H1 (cell line): ENCODE results near the gene MECR. TPM values are rescaled to one million over a fixed set of nuclear protein-coding genes. Genes with fewer than 3 reads are reported as not detected.
A peak's percentile ranks its signal among the peaks of the same experiment; 100 is the strongest.

Source experiments
- CTCF ChIA-PET: fragments of 300-600 bp; sonication (Branson Sonifier 250); formaldehyde crosslinking; loops from one replicate; lab custom pipeline; 2021; ENCODE audit not compliant: partially characterized antibody; lab: Charles Lee
- POLR2A ChIA-PET: fragments of 300-600 bp; sonication (Branson Sonifier 250); formaldehyde crosslinking; loops from one replicate; lab custom pipeline; 2021; ENCODE audit warnings: inconsistent platforms; ENCODE audit not compliant: partially characterized antibody; lab: Charles Lee
- DNase-seq, 2 experiments: peaks; one replicate each; pipeline versions ENCODE4 v3.0.0 to v3.0.0-alpha.2; 2010 to 2022; ENCODE audit warnings: low spot score in 2 of 2, low read depth in 1 of 2, mixed read lengths in 1 of 2
- FAIRE-seq: peaks from 2 replicates; lab custom pipeline; 2011; peaks lifted over from hg19 to GRCh38; lab: Jason Lieb, UNC
- H2AFZ ChIP-seq: 2 replicates; pipeline ENCODE4 v1.8.1; 2012; ENCODE audit warnings: low read length, inconsistent platforms
- H2AK5ac ChIP-seq: 2 replicates; pipeline ENCODE4 v1.6.1; 2013; ENCODE audit warnings: low read depth, low read length
- H2BK120ac ChIP-seq: replicated peaks from 2 replicates; pipeline ENCODE3; 2013; ENCODE audit warnings: low read depth, low read length, inconsistent platforms
- H2BK12ac ChIP-seq: 2 replicates; pipeline ENCODE4 v1.6.1; 2013; ENCODE audit warnings: low read depth, low read length
- H2BK15ac ChIP-seq: 2 replicates; pipeline ENCODE4 v1.6.1; 2013; ENCODE audit warnings: low read length
- H2BK20ac ChIP-seq: 2 replicates; pipeline ENCODE4 v1.6.1; 2013; ENCODE audit warnings: low read length
- H2BK5ac ChIP-seq: 2 replicates; pipeline ENCODE4 v1.6.1; 2013; ENCODE audit warnings: low read depth, low read length
- H3K14ac ChIP-seq: 2 replicates; pipeline ENCODE4 v1.6.1; 2013; ENCODE audit warnings: inconsistent platforms; ENCODE audit not compliant: insufficient read length
- H3K18ac ChIP-seq: 2 replicates; pipeline ENCODE4 v1.6.1; 2013; ENCODE audit warnings: low read length; ENCODE audit errors: extremely low read depth
- H3K23ac ChIP-seq: 2 replicates; pipeline ENCODE4 v1.6.1; 2013; ENCODE audit warnings: inconsistent platforms; ENCODE audit not compliant: insufficient read length
- H3K23me2 ChIP-seq: 2 replicates; pipeline ENCODE4 v1.6.1; 2013; ENCODE audit warnings: low read depth, low read length
- H3K27ac ChIP-seq: 2 replicates; pipeline ENCODE4 v1.6.1; 2011; ENCODE audit warnings: low read depth, low read length, inconsistent platforms
- H3K27me3 ChIP-seq, 4 experiments: replicated peaks in 1 of 4; 1 replicate in 1 of 4; 2 replicates in 3 of 4; pipeline versions ENCODE4 v1.6.1 to v1.8.1; 2011 to 2013; ENCODE audit warnings: low read length in 3 of 4, mild to moderate bottlenecking in 3 of 4, inconsistent platforms in 2 of 4, mixed read lengths in 2 of 4, moderate library complexity in 1 of 4; ENCODE audit not compliant: control insufficient read depth in 3 of 4, insufficient read depth in 3 of 4; ENCODE audit errors: extremely low read depth in 1 of 4
- H3K36me3 ChIP-seq, 4 experiments: 2 replicates each; pipeline versions ENCODE4 v1.6.1 to v1.8.1; 2011 to 2013; ENCODE audit warnings: mild to moderate bottlenecking in 4 of 4, low read length in 3 of 4, moderate library complexity in 2 of 4, control low read depth in 1 of 4, inconsistent platforms in 1 of 4; ENCODE audit not compliant: insufficient read depth in 4 of 4, control insufficient read depth in 2 of 4
- H3K4ac ChIP-seq: replicated peaks from 2 replicates; pipeline ENCODE3; 2013; ENCODE audit warnings: low read length, low read depth, mixed read lengths, inconsistent platforms; ENCODE audit not compliant: insufficient read length
- H3K4me1 ChIP-seq, 4 experiments: replicated peaks in 1 of 4; 1 replicate in 1 of 4; 2 replicates in 3 of 4; pipeline versions ENCODE4 v1.6.1 to v1.8.1; 2011 to 2013; ENCODE audit warnings: low read length in 3 of 4, inconsistent platforms in 2 of 4, mixed read lengths in 1 of 4; ENCODE audit not compliant: insufficient read depth in 4 of 4, control insufficient read depth in 3 of 4
- H3K4me2 ChIP-seq, 2 experiments: 2 replicates each; pipeline versions ENCODE4 v1.6.1 to v1.8.1; 2011 to 2013; ENCODE audit warnings: low read depth in 2 of 2, low read length in 2 of 2, control low read depth in 1 of 2, inconsistent platforms in 1 of 2, mild to moderate bottlenecking in 1 of 2; ENCODE audit not compliant: insufficient read depth in 1 of 2
- H3K4me3 ChIP-seq, 4 experiments: fragments of 200-600, 300-600 bp in 1 of 4; sonication (generic), shearing (Covaris generic), sonication (Bioruptor Twin) in 1 of 4; 2 replicates each; pipeline versions ENCODE4 v1.5.1 to v1.8.1; 2011 to 2016; ENCODE audit warnings: low read length in 4 of 4, low read depth in 3 of 4, control low read depth in 2 of 4, inconsistent platforms in 2 of 4, mild to moderate bottlenecking in 2 of 4, mixed read lengths in 1 of 4, moderate library complexity in 1 of 4; ENCODE audit not compliant: insufficient read depth in 2 of 4; ENCODE audit errors: extremely low read depth in 1 of 4
- H3K56ac ChIP-seq: replicated peaks from 2 replicates; pipeline ENCODE3; 2013; ENCODE audit warnings: low read depth, mild to moderate bottlenecking, mixed read lengths, low read length, inconsistent platforms; ENCODE audit not compliant: insufficient read length
- H3K79me1 ChIP-seq: 2 replicates; pipeline ENCODE4 v1.6.1; 2013; ENCODE audit warnings: low read depth, low read length, control low read depth
- H3K79me2 ChIP-seq, 2 experiments: 2 replicates each; pipeline versions ENCODE4 v1.6.1 to v1.8.1; 2012 to 2013; ENCODE audit warnings: low read length in 2 of 2, mild to moderate bottlenecking in 2 of 2, inconsistent platforms in 1 of 2; ENCODE audit not compliant: insufficient read depth in 2 of 2, control insufficient read depth in 1 of 2
- H3K9ac ChIP-seq, 4 experiments: replicated peaks in 1 of 4; 1 replicate in 1 of 4; 2 replicates in 3 of 4; pipeline versions ENCODE4 v1.6.1 to v1.8.1; 2011 to 2013; ENCODE audit warnings: low read depth in 3 of 4, low read length in 3 of 4, control low read depth in 2 of 4, mild to moderate bottlenecking in 2 of 4, moderate library complexity in 2 of 4, inconsistent platforms in 1 of 4; ENCODE audit errors: extremely low read depth in 1 of 4
- H3K9me3 ChIP-seq, 2 experiments: 2 replicates each; pipeline versions ENCODE4 v1.6.1 to v1.8.1; 2012 to 2013; ENCODE audit warnings: mild to moderate bottlenecking in 2 of 2, moderate library complexity in 2 of 2, control low read depth in 1 of 2, inconsistent platforms in 1 of 2, low read depth in 1 of 2, low read length in 1 of 2, mixed read lengths in 1 of 2; ENCODE audit not compliant: insufficient read depth in 2 of 2
- H4K20me1 ChIP-seq, 2 experiments: replicated peaks in 1 of 2; 2 replicates each; pipeline versions ENCODE3 to v1.8.1; 2011 to 2013; ENCODE audit warnings: inconsistent platforms in 2 of 2, low read length in 2 of 2, mild to moderate bottlenecking in 1 of 2; ENCODE audit not compliant: insufficient read depth in 2 of 2, control insufficient read depth in 1 of 2
- H4K5ac ChIP-seq: 2 replicates; pipeline ENCODE4 v1.6.1; 2013; ENCODE audit warnings: low read length, low read depth, mixed read lengths, inconsistent platforms; ENCODE audit not compliant: insufficient read length
- H4K8ac ChIP-seq: 2 replicates; pipeline ENCODE4 v1.8.0; 2013; ENCODE audit warnings: mild to moderate bottlenecking, moderate library complexity, low read length, inconsistent platforms; ENCODE audit not compliant: insufficient read depth; ENCODE audit errors: extremely low read depth
- H4K91ac ChIP-seq: replicated peaks from 2 replicates; pipeline ENCODE3; 2013; ENCODE audit warnings: low read length, mixed read lengths, inconsistent platforms; ENCODE audit not compliant: insufficient read length
- CHD1 ChIP-seq: IDR thresholded peaks from 2 replicates; pipeline ENCODE4 v1.6.1; 2012; ENCODE audit warnings: low read depth, low read length, improper control_type of control experiment
- CREB1 ChIP-seq: IDR thresholded peaks from 2 replicates; pipeline ENCODE4 v1.6.1; 2012; ENCODE audit warnings: inconsistent platforms
- EZH2 ChIP-seq: fragments of 200-600 bp; sonication (generic); IDR thresholded peaks from 2 replicates; pipeline ENCODE4 v1.7.1; 2012; ENCODE audit warnings: low read depth, mild to moderate bottlenecking, moderate library complexity, low read length, inconsistent platforms; ENCODE audit not compliant: severe bottlenecking
- POLR2A ChIP-seq, 2 experiments: IDR thresholded peaks; 1 replicate in 1 of 2; 2 replicates in 1 of 2; pipeline ENCODE4 v1.6.1; 2011; ENCODE audit warnings: low read depth in 2 of 2, low read length in 2 of 2, mild to moderate bottlenecking in 2 of 2; ENCODE audit errors: control extremely low read depth in 1 of 2
- POLR2AphosphoS5 ChIP-seq: IDR thresholded peaks from 2 replicates; pipeline ENCODE4 v1.6.1; 2011; ENCODE audit warnings: low read depth, low read length
- RFX5 ChIP-seq: IDR thresholded peaks from 2 replicates; pipeline ENCODE4 v1.6.1; 2011; ENCODE audit warnings: low read depth, low read length, improper control_type of control experiment, borderline replicate concordance
- SIRT6 ChIP-seq: IDR thresholded peaks from one replicate; pipeline ENCODE4 v1.7.1; 2012; ENCODE audit warnings: low read length, inconsistent platforms
- SP1 ChIP-seq: IDR thresholded peaks from 2 replicates; pipeline ENCODE4 v1.6.1; 2011; ENCODE audit warnings: low read depth, low read length
- WGBS, 2 experiments: shearing (Covaris generic) in 1 of 2; methylation state at CpG; one replicate each; pipeline versions ENCODE4 v1.1.6 to v1.1.7; 2013 to 2015; ENCODE audit warnings: low lambda C conversion rate in 2 of 2, mixed read lengths in 2 of 2, inconsistent platforms in 1 of 2, low coverage in 1 of 2, missing lambda C conversion rate in 1 of 2; ENCODE audit not compliant: insufficient replicate concordance in 2 of 2, insufficient coverage in 1 of 2, insufficient read length in 1 of 2; ENCODE audit errors: extremely low coverage in 1 of 2, missing lambda C conversion rate in 1 of 2; 5-methylcytosine and 5-hydroxymethylcytosine counted together
- polyA plus RNA-seq, 7 experiments: library from polyadenylated mRNA; depleted of rRNA in 3 of 7; stranded (reverse) in 5 of 7; unstranded in 2 of 7; fragments of >200 nt in 5 of 7; fragments of 200-250 nt in 2 of 7; gene quantifications; 1 replicate in 5 of 7; 2 replicates in 1 of 7; 4 replicates in 1 of 7; pipeline versions ENCODE4 v1.2.1 to v1.2.3, GENCODE V29; 2011 to 2013; ENCODE audit warnings: missing spikeins in 2 of 7, mixed read lengths in 2 of 7
- total RNA-seq: library from RNA; stranded (reverse); fragmentation: NEBNext Ultra II Directional; extraction: Animal tissue kit (Norgen Biotek cat#: 25700); gene quantifications from 2 replicates; pipeline ENCODE4 v1.2.1, GENCODE V29; 2021
- TF ChIP-seq, protein P1 (sequence below): IDR thresholded peaks from 2 replicates; pipeline ENCODE4 v1.6.1; 2012; ENCODE audit warnings: inconsistent platforms
- TF ChIP-seq, protein P2 (sequence below): IDR thresholded peaks from 2 replicates; pipeline ENCODE4 v1.6.1; 2011; ENCODE audit warnings: low read depth, mild to moderate bottlenecking, low read length; ENCODE audit not compliant: insufficient read depth

The MECR gene
- total and polyA plus RNA-seq, 2 of the 8 experiments (the other 6 are each of a cell fraction or from before 2014, with no cell fraction given), result 24.2 to 24.4 TPM

DNA sequence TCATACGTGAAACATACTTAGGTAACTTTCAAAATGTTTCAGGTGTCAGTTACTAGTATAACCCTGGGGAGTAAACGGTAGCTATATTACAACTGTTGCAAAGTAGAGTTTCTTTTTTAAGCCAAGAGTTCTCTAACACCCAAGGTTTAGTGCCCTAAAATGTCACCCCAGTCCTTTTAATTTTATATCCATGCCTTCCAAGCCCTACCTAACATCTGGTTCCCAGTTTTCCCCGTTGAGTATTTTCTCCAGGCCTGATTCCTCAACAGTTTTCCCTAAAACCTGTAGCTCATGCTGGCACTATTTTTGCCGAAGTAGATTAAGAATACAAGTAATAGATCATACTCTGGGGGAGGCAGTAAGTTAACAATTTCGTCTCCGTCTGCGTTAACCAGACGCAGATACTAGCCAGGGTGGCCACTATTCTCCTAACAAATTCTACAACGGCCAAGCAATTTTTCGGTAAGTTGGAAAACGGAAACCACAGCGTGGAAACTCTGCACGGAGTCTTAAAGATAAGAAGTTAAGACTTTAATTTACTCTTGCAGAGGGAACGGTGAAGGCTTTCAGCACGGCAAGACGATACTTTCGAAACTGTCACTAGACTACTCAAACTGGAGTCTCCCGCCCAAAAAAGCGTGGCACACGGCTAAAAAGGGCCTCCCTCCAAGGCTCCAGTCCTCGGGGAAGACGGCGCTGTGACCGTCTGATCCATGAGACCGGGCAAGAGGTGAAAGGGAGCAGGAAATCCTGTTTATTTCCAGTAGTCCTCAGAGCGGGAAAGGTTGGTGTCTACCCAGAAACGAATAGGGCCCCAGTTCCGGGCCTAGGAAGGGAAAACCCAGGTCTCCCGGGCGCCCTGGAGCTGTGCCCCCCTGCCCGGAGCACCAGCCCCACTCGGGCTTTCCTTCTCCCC is 50.0 kb downstream of the MECR start:
- no peak for FAIRE-seq
- H4K20me1 ChIP-seq, result peaks cover 11 to 19% of the 10 kb centered on the region in 2 experiments

More for the DNA sequence above, 50.0 kb downstream of the MECR start:
- no peak overlapping the region for H3K23ac ChIP-seq
- H2BK15ac ChIP-seq, result no peak overlapping the region
- peak overlapping the region; percentile 50; the same call in 1 of the 2 replicates for H2BK12ac ChIP-seq
- H3K4ac ChIP-seq, result peak overlapping the region; percentile 19
- no peak overlapping the region; the same call in none of the 2 replicates for H4K8ac ChIP-seq
- H3K27me3 ChIP-seq, result no peaks in the 10 kb centered on the region
- H3K36me3 ChIP-seq, result peaks cover 0 to 5% (median 4%) of the 10 kb centered on the region in 4 experiments; a peak in 4 of 8 replicates
- TF ChIP-seq CREB1 (no peak), RFX5 (no peak), SIRT6 (no peak), POLR2AphosphoS5 (no peak), POLR2A (IDR thresholded peaks at IDR 0.05; ENCODE audit: control extremely low read depth in 1 of 2, low read depth in 2 of 2, low read length in 2 of 2) (peak in 1 of 2 experiments; percentile 62; a peak in 2 of 3 replicates), CHD1 (no peak), SP1 (no peak), EZH2 (no peak)
- TF ChIP-seq, protein P1, sequence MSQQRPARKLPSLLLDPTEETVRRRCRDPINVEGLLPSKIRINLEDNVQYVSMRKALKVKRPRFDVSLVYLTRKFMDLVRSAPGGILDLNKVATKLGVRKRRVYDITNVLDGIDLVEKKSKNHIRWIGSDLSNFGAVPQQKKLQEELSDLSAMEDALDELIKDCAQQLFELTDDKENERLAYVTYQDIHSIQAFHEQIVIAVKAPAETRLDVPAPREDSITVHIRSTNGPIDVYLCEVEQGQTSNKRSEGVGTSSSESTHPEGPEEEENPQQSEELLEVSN, result peak; percentile 34; the same call in 1 of the 2 replicates
- TF ChIP-seq, protein P2, sequence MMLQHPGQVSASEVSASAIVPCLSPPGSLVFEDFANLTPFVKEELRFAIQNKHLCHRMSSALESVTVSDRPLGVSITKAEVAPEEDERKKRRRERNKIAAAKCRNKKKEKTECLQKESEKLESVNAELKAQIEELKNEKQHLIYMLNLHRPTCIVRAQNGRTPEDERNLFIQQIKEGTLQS, result no peak
- no peak overlapping the region for H3K14ac ChIP-seq
- H3K4me3 ChIP-seq, result peak overlapping the region; percentile 79 to 95 (median 89)
- peak overlapping the region; percentile 97 for H3K27ac ChIP-seq
- H3K4me1 ChIP-seq, result peaks cover 2 to 6% (median 3%) of the 10 kb centered on the region in 4 experiments; a peak in 5 of 7 replicates
- H3K9me3 ChIP-seq, result no peaks in the 10 kb centered on the region
- H3K56ac ChIP-seq, result peak overlapping the region; percentile 5
- H3K9ac ChIP-seq, result peak overlapping the region; percentile 89 to 98 (median 98)
- peak overlapping the region; percentile 95 for H3K18ac ChIP-seq
- POLR2A ChIA-PET, result interaction anchor here (0.7 to 7.2 kb wide), 24 partner anchors 9 to 296 kb away, joined by 3 to 105 read pairs (median 4); partner anchors contain the start of genes EPB41 and TMEM200B
- H2AK5ac ChIP-seq, result no peak overlapping the region
- H4K91ac ChIP-seq, result peak overlapping the region; percentile 72
- CTCF ChIA-PET, result interaction anchor here (0.6 to 3.2 kb wide), 13 partner anchors 9 to 841 kb away, joined by 3 to 29 read pairs (median 4); no protein-coding TSS in a partner anchor
- H3K79me1 ChIP-seq, result no peaks in the 10 kb centered on the region; the same call in 1 of the 2 replicates
- H3K23me2 ChIP-seq, result peaks cover 6% of the 10 kb centered on the region; the same call in 1 of the 2 replicates
- no peak overlapping the region for H2AFZ ChIP-seq
- H2BK20ac ChIP-seq, result no peak overlapping the region
- 6% methylated on average over 31 of the region's 32 CpGs; no CpG with 5 or more reads in 1 of the 2 experiments for WGBS, 2 experiments
- peaks cover 36 to 54% of the 10 kb centered on the region in 2 experiments for H3K79me2 ChIP-seq
- peak overlapping the region; percentile 97; the same call in 1 of the 2 replicates for H2BK5ac ChIP-seq
- H3K4me2 ChIP-seq, result peak overlapping the region; percentile 85 to 97
- H2BK120ac ChIP-seq, result no peak overlapping the region
- no peak for DNase-seq
- no peak overlapping the region for H4K5ac ChIP-seq
